Measurements from ENCODE around the gene M1AP.
A peak's percentile ranks its signal among the peaks of the same experiment; 100 is the strongest.

Gene M1AP

GRCh38 chr2:74530239-74531187, 117.6 kb downstream of the M1AP start:
- peak overlapping the region; percentile 87 for H3K4me3 ChIP-seq (ENCODE audit: low read depth, low read length)
- H3K9me3 ChIP-seq: no peaks in the 10 kb centered on the region
- peaks cover 28% of the 10 kb centered on the region for H3K36me3 ChIP-seq
- no peaks in the 10 kb centered on the region for H3K4me1 ChIP-seq
- TF ChIP-seq CTCF (IDR thresholded peaks at IDR 0.05; ENCODE audit: low read depth, low read length): no peak
- no peaks in the 10 kb centered on the region for H3K27me3 ChIP-seq
- peak; percentile 35 for DNase-seq

- H3K27me3 ChIP-seq: no peaks in the 10 kb centered on the region
- H3K4me1 ChIP-seq: no peaks in the 10 kb centered on the region
- TF ChIP-seq CTCF (IDR thresholded peaks at IDR 0.05; ENCODE audit: low read depth, low read length): no peak
- peaks cover 31% of the 10 kb centered on the region for H3K36me3 ChIP-seq
- H3K4me3 ChIP-seq (ENCODE audit: low read depth, low read length): peak within 1 kb of the TSS; percentile 87
- peak; percentile 94 for DNase-seq
- no peaks in the 10 kb centered on the region for H3K9me3 ChIP-seq
These were observed 118.5 kb downstream of the M1AP start, which contains the start of the genes AUP1 and HTRA2 for GRCh38 chr2:74529357-74530238. Gene AUP1 (minus strand): TSS chr2:74529706. CDS start chr2:74529629, 77 bp downstream. Gene HTRA2 (plus strand): TSS chr2:74529933. CDS start chr2:74530007, 74 bp downstream.

- peaks cover 31% of the 10 kb centered on the region for H3K36me3 ChIP-seq
- no peak for TF ChIP-seq CTCF (IDR thresholded peaks at IDR 0.05; ENCODE audit: low read depth, low read length)
These were observed 119.4 kb downstream of the M1AP start for GRCh38 chr2:74528600-74529356.

GRCh38 chr2:74527741-74528140, 120.4 kb downstream of the M1AP start:
- no peaks in the 10 kb centered on the region for H3K27me3 ChIP-seq
- TF ChIP-seq CTCF (IDR thresholded peaks at IDR 0.05; ENCODE audit: low read depth, low read length): no peak
- H3K36me3 ChIP-seq: peaks cover 30% of the 10 kb centered on the region
- H3K9me3 ChIP-seq: no peaks in the 10 kb centered on the region
- H3K4me1 ChIP-seq: no peaks in the 10 kb centered on the region
- DNase-seq: no peak
- no peak overlapping the region for H3K4me3 ChIP-seq (ENCODE audit: low read depth, low read length)

More at GRCh38 chr2:74528600-74529356, 119.4 kb downstream of the M1AP start:
- H3K4me3 ChIP-seq (ENCODE audit: low read depth, low read length): peak overlapping the region; percentile 87
- H3K4me1 ChIP-seq: no peaks in the 10 kb centered on the region
- DNase-seq: no peak
- no peaks in the 10 kb centered on the region for H3K27me3 ChIP-seq
- H3K9me3 ChIP-seq: no peaks in the 10 kb centered on the region

GRCh38 chr2:74526649-74527230, 121.4 kb downstream of the M1AP start:
- no peak for DNase-seq
- no peak overlapping the region for H3K4me3 ChIP-seq (ENCODE audit: low read depth, low read length)
- H3K9me3 ChIP-seq: no peaks in the 10 kb centered on the region
- no peaks in the 10 kb centered on the region for H3K27me3 ChIP-seq
- no peaks in the 10 kb centered on the region for H3K4me1 ChIP-seq
- peaks cover 26% of the 10 kb centered on the region for H3K36me3 ChIP-seq
- TF ChIP-seq CTCF (IDR thresholded peaks at IDR 0.05; ENCODE audit: low read depth, low read length): no peak

Data from BE2C (cell line).